GM12801 (cell line): ENCODE data around the gene TMEM89.

Experiments
- TF ChIP-seq, protein P1 (sequence below): IDR thresholded peaks from one replicate; pipeline ENCODE4 v1.5.1; 2011; ENCODE audit warnings: control low read depth; ENCODE audit not compliant: insufficient read length; ENCODE audit errors: extremely low read depth

Gene TMEM89

DNA sequence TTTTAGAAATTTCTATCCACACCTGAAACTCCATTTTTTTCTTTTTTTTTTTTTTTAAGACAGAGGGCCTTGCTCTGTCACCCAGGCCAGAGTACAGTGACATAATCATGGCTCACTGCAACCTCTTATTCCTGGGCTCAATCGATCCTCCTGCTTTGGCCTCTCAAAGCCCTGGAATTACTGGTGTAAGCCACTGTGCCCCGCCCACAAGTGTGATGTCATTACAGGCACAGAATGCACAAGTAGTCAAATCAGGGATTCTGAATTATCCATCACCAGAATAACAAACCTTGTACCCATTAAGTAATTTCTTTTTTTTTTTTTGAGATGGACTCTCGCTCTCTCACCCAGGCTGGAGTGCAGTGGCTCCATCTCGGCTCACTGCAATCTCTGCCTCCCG is 14.1 kb downstream of the TMEM89 start:
- TF ChIP-seq, protein P1, sequence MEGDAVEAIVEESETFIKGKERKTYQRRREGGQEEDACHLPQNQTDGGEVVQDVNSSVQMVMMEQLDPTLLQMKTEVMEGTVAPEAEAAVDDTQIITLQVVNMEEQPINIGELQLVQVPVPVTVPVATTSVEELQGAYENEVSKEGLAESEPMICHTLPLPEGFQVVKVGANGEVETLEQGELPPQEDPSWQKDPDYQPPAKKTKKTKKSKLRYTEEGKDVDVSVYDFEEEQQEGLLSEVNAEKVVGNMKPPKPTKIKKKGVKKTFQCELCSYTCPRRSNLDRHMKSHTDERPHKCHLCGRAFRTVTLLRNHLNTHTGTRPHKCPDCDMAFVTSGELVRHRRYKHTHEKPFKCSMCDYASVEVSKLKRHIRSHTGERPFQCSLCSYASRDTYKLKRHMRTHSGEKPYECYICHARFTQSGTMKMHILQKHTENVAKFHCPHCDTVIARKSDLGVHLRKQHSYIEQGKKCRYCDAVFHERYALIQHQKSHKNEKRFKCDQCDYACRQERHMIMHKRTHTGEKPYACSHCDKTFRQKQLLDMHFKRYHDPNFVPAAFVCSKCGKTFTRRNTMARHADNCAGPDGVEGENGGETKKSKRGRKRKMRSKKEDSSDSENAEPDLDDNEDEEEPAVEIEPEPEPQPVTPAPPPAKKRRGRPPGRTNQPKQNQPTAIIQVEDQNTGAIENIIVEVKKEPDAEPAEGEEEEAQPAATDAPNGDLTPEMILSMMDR: no peak

DNA sequence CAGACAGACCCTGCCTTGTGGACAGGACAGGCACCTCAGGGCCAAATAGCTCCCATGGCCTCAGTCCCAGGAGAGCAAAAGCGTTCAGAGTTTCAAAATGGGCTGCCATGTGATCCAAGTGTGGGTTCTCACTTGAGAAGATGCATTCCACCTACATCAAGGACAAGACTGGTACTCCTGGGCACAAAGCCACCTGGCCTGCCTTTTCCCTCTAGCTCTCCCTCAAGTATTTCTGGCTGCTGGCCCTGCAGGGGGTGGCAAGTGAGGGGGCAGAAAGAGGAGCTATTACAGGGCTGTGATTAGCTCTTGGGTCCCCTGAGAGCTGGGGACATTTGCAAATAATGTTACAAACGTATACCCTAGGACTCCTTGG is 20.0 kb downstream of the TMEM89 start:
- TF ChIP-seq, protein P1: no peak

DNA sequence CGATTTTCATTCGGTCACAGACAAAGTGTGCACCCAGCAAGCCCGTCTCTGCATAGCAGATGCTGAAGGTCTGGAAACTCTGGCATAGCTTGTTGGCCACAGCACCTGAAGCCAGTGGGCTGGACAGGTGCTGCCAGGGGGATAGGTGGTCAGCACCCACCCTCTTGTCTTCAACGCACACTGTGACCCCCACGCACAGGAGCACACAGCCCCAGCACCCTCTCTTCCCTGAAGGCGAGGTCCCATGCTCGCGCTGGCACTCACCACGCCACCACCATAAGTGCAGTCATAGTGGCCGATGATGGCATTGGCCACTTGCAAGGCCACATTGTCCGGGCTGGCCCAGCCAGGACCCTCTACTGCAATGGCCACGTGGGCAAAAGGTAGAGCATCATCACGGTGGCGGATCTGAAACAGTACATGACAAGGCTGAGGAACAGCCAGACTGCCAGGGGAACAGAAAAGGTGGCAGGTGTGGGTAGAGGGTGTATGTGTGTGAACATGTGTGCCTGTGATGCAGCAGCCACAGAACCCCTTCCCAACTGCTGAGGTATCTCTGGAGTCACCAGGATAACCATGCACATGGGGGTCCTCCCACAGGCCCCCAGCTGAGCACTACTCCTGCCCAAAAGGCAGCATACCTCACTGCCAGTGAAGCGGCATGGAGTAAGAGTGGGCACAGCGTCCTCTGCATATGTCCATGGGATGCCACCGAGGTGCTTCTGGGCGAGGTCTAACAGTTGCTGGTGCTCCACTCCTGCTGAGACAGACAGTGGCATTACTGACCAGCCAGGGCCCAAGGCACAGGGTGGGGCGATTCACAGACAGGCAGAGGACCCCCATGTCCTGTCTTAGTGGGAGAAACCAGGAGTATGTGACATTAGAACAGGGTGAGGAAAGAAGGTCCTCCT is 20.6 kb downstream of the TMEM89 start:
- TF ChIP-seq, protein P1: no peak

DNA sequence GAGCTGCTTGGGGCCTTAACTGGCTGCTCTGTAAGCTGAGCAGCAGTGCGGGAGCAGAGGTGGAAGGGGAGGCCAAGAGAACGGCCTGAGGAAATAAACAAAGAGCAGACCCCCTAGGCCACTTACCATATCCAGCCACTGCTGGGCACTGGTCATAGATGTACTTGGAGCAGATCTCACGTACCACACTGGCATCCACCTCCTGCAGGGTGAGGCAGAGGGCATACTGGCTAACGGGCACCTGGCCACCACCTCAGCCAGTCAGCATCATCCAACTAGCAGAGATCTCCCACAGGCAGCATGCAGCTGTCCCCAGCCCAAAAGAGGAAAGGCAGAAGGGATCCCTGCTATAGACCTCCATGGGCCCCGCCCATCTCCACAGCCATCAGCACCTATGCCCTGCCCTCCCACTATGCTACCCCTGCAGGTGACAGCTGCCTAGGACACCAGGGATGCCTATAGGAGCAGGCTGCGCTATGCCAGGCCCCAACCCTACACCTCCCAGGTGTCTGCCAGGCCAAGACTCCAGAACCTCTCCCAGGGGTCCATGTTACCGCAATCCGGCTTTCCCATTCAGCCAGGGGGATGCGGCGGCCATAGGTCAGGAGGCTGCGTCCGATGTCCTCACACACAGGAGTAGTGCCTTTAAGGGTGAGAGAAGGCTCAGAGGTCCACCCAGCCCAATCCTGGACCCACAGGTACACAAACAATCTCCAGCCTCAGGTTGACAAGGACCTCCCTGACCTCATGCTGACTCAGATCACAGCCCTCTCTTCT is 21.9 kb downstream of the TMEM89 start:
- TF ChIP-seq, protein P1: no peak

DNA sequence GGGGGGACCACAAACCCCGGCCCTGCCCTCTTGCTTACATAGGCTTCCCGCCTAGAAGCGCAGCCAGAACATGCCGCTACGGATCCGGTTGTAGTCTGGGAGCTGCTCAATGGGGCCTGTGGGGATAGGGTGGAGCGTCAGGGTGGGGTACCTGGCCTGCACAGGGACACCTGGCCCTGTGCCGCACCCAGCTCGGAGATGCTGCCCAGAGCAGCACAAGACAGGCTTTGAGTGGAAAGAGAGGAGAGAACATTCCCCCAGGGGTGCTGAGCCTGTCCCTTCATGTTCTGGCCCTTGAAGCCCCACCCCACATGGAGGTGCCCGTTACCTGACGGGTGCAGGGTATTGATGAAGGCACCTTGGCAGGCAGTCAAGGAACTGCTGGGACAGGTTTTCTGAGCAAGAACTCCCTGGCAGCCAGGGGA is 22.5 kb downstream of the TMEM89 start:
- TF ChIP-seq, protein P1: no peak

DNA sequence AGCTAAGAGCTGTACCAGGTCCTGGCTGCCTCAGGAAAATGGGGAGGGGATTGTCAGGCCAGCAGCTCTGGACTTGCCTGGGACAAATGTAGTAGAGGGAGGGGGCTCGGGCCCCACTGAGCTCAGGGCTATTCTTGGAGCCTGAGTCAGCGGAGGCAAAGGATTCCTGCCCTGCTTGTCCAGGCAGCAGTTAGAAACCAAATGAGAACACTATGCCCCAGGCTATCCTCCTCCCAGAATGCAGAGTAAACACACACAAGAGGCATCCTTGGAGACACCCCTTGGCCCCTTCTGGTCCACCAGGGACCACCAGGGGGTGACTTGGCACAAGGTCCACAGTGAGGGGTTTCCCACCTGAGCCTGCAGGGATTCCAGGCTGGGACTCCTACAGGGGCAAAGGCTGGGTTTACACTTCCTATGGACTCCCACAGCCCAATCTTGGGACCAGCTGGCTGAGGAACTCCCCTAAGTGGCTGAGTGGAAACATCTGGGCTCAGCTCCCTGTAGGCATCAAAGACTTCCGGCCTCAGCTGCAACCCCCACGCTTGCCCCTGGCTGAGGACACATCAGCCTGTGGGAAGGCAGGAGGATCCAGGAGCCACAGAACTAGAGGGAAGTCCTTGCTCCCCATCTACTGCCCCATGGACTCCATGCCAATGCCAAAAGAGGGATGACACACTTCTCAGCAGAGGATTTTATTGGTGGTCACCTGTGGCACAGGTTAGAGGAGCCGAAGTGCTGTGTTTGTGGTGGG is 23.1 kb downstream of the TMEM89 start:
- TF ChIP-seq, protein P1: no peak

DNA sequence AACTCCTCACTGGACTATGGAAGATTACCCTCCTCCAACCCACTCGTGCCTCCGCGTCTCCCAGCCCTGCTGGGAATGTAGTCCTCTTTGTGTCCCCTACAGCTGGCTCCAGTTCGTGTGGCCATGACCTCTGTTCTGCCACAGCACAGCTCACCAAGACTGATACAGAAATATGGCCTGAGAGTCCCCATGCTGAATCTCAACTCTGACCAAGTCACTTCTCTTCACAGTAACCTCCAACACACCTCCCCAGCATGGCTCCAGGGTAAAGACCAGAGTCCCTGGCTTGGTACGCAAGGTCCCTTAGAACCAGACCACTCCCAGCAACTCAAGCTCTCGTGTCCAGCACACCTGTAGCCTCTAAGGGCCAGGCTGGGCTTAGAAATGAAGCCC is 24.2 kb downstream of the TMEM89 start:
- TF ChIP-seq, protein P1: no peak
